Loucy (cell line): ENCODE data around the gene NNMT.

Experiments
- H2AFZ ChIP-seq: fragments of 200-600 bp; sonication (generic); 2 replicates; pipeline ENCODE4 v1.6.0; 2016; ENCODE audit warnings: antibody characterized with exemption, mild to moderate bottlenecking, low read length, moderate library complexity
- H3F3A ChIP-seq: fragments of 200-600 bp; 2 replicates; pipeline ENCODE4 v1.6.0; 2016; ENCODE audit warnings: antibody characterized with exemption, low read depth, mild to moderate bottlenecking
- H3K27me3 ChIP-seq: fragments of 200-600 bp; sonication (generic); 2 replicates; pipeline ENCODE4 v1.6.1; 2014; ENCODE audit warnings: low read length, mild to moderate bottlenecking; ENCODE audit not compliant: insufficient read depth, poor library complexity, severe bottlenecking
- H3K36me3 ChIP-seq: fragments of 200-600 bp; sonication (generic); 2 replicates; pipeline ENCODE4 v1.6.1; 2016; ENCODE audit warnings: low read length; ENCODE audit not compliant: insufficient read depth
- H3K4me1 ChIP-seq: fragments of 200-600 bp; sonication (generic); 2 replicates; pipeline ENCODE4 v1.5.1; 2014; ENCODE audit warnings: low read length, mild to moderate bottlenecking; ENCODE audit not compliant: insufficient read depth, poor library complexity, severe bottlenecking
- H3K4me2 ChIP-seq: fragments of 200-600 bp; sonication (generic); 2 replicates; pipeline ENCODE4 v1.6.0; 2014; ENCODE audit warnings: antibody characterized with exemption, low read length, low read depth, mild to moderate bottlenecking; ENCODE audit not compliant: poor library complexity, severe bottlenecking
- H3K4me3 ChIP-seq: fragments of 200-600 bp; sonication (generic); 2 replicates; pipeline ENCODE4 v1.5.1; 2014; ENCODE audit warnings: low read length, mild to moderate bottlenecking, mixed read lengths; ENCODE audit not compliant: poor library complexity, severe bottlenecking
- H3K79me2 ChIP-seq: fragments of 200-600 bp; sonication (generic); 2 replicates; pipeline ENCODE4 v1.6.1; 2014; ENCODE audit warnings: low read length; ENCODE audit not compliant: insufficient read depth
- H3K9ac ChIP-seq: fragments of 200-600 bp; sonication (generic); 2 replicates; pipeline ENCODE4 v1.6.0; 2014; ENCODE audit warnings: mild to moderate bottlenecking, low read depth, low read length, moderate library complexity; ENCODE audit not compliant: poor library complexity, severe bottlenecking
- H3K9me2 ChIP-seq: fragments of 200-600 bp; sonication (generic); replicated peaks from 2 replicates; pipeline ENCODE4 v1.6.1; 2016; ENCODE audit warnings: low read depth, low read length, mixed read lengths
- H3K9me3 ChIP-seq: fragments of 200-600 bp; sonication (generic); 2 replicates; pipeline ENCODE4 v1.6.1; 2014; ENCODE audit warnings: mild to moderate bottlenecking, antibody characterized with exemption, low read length, low read depth; ENCODE audit not compliant: insufficient read depth
- H4K20me1 ChIP-seq: fragments of 200-600 bp; sonication (generic); 2 replicates; pipeline ENCODE4 v1.6.0; 2014; ENCODE audit warnings: antibody characterized with exemption, low read length, mild to moderate bottlenecking; ENCODE audit not compliant: insufficient read depth, poor library complexity, severe bottlenecking
- CTCF ChIP-seq: fragments of 200-600 bp; sonication (generic); conservative IDR thresholded peaks from 2 replicates; pipeline ENCODE4 v1.5.1; 2014; ENCODE audit warnings: mild to moderate bottlenecking, antibody characterized with exemption, low read length
- EZH2phosphoT487 ChIP-seq: fragments of 200-600 bp; IDR thresholded peaks from 2 replicates; pipeline ENCODE4 v1.6.1; 2018; ENCODE audit warnings: antibody characterized with exemption, mild to moderate bottlenecking, moderate library complexity, borderline replicate concordance

Gene NNMT

GRCh38 chr11:114274637-114275036 is 21.6 kb upstream of the NNMT start:
- Histone ChIP-seq H3K27me3 (no peaks in the 10 kb centered on the region), H3K9ac (no peak overlapping the region), H3K4me1 (no peaks in the 10 kb centered on the region), H3K4me2 (no peak overlapping the region), H3F3A (no peaks in the 10 kb centered on the region), H3K9me2 (no peaks in the 10 kb centered on the region), H3K4me3 (no peak overlapping the region), H3K36me3 (no peaks in the 10 kb centered on the region), H2AFZ (no peak overlapping the region), H3K79me2 (no peaks in the 10 kb centered on the region), H3K9me3 (no peaks in the 10 kb centered on the region), H4K20me1 (no peaks in the 10 kb centered on the region)
- TF ChIP-seq CTCF (no peak), EZH2phosphoT487 (no peak)

GRCh38 chr11:114275280-114275679 is 20.9 kb upstream of the NNMT start:
- H3K4me1 ChIP-seq = no peaks in the 10 kb centered on the region
- no peaks in the 10 kb centered on the region for H3K27me3 ChIP-seq
- H2AFZ ChIP-seq = no peak overlapping the region
- H3F3A ChIP-seq = no peaks in the 10 kb centered on the region
- H4K20me1 ChIP-seq = no peaks in the 10 kb centered on the region
- TF ChIP-seq EZH2phosphoT487 = no peak
- TF ChIP-seq CTCF = no peak
- no peaks in the 10 kb centered on the region for H3K9me3 ChIP-seq
- no peaks in the 10 kb centered on the region for H3K79me2 ChIP-seq
- no peaks in the 10 kb centered on the region for H3K9me2 ChIP-seq
- H3K36me3 ChIP-seq = no peaks in the 10 kb centered on the region
- H3K4me3 ChIP-seq = no peak overlapping the region
- H3K4me2 ChIP-seq = no peak overlapping the region
- H3K9ac ChIP-seq = no peak overlapping the region

GRCh38 chr11:114276077-114276476 is 20.1 kb upstream of the NNMT start:
- H3K9me2 ChIP-seq = no peaks in the 10 kb centered on the region
- no peak overlapping the region for H3K4me2 ChIP-seq
- H2AFZ ChIP-seq = no peak overlapping the region
- no peaks in the 10 kb centered on the region for H3K27me3 ChIP-seq
- no peaks in the 10 kb centered on the region for H4K20me1 ChIP-seq
- TF ChIP-seq EZH2phosphoT487 (no peak), CTCF (no peak)
- no peaks in the 10 kb centered on the region for H3K79me2 ChIP-seq
- H3K9me3 ChIP-seq = no peaks in the 10 kb centered on the region
- no peaks in the 10 kb centered on the region for H3K36me3 ChIP-seq
- no peaks in the 10 kb centered on the region for H3F3A ChIP-seq
- no peaks in the 10 kb centered on the region for H3K4me1 ChIP-seq
- H3K9ac ChIP-seq = no peak overlapping the region
- H3K4me3 ChIP-seq = no peak overlapping the region
